ENCODE data around the gene GOLGA7B. TPM values are rescaled to one million over a fixed set of nuclear protein-coding genes. Genes with fewer than 3 reads are reported as not detected.

GOLGA7B gene
- total RNA-seq, 1 donor from 2014 or later = 0.12 TPM

GRCh38 chr10:97811958-97812357 lies 37.7 kb upstream of the GOLGA7B start:
- H3K4me3 ChIP-seq (ENCODE audit: low read depth, low read length) = no peak overlapping the region
- no peak for TF ChIP-seq CTCF (conservative IDR thresholded peaks at IDR 0.05; ENCODE audit: low read depth, low read length)
- no peak for DNase-seq (ENCODE audit: low read depth)

- no peak for DNase-seq (ENCODE audit: low read depth)
- no peak for TF ChIP-seq CTCF (conservative IDR thresholded peaks at IDR 0.05; ENCODE audit: low read depth, low read length)
- H3K4me3 ChIP-seq (ENCODE audit: low read depth, low read length) = no peak overlapping the region
Measured at GRCh38 chr10:97812696-97813095, 36.9 kb upstream of the GOLGA7B start.

- no peak for DNase-seq (ENCODE audit: low read depth)
- H3K4me3 ChIP-seq (ENCODE audit: low read depth, low read length) = no peak overlapping the region
Measured at GRCh38 chr10:97813311-97813710, 36.3 kb upstream of the GOLGA7B start.

GRCh38 chr10:97814996-97815395 lies 34.6 kb upstream of the GOLGA7B start:
- no peak for DNase-seq (ENCODE audit: low read depth)
- TF ChIP-seq CTCF (conservative IDR thresholded peaks at IDR 0.05; ENCODE audit: low read depth, low read length) = no peak

More at GRCh38 chr10:97813311-97813710, 36.3 kb upstream of the GOLGA7B start:
- TF ChIP-seq CTCF (conservative IDR thresholded peaks at IDR 0.05; ENCODE audit: low read depth, low read length) = no peak

GRCh38 chr10:97816609-97817008 lies 33.0 kb upstream of the GOLGA7B start:
- no peak for DNase-seq (ENCODE audit: low read depth)
- no peak overlapping the region for H3K4me3 ChIP-seq (ENCODE audit: low read depth, low read length)
- TF ChIP-seq CTCF (conservative IDR thresholded peaks at IDR 0.05; ENCODE audit: low read depth, low read length) = no peak

More at GRCh38 chr10:97814996-97815395, 34.6 kb upstream of the GOLGA7B start:
- no peak overlapping the region for H3K4me3 ChIP-seq (ENCODE audit: low read depth, low read length)

- TF ChIP-seq CTCF (conservative IDR thresholded peaks at IDR 0.05; ENCODE audit: low read depth, low read length) = no peak
- no peak for DNase-seq (ENCODE audit: low read depth)
- no peak overlapping the region for H3K4me3 ChIP-seq (ENCODE audit: low read depth, low read length)
Measured at GRCh38 chr10:97818572-97818971, 31.1 kb upstream of the GOLGA7B start.

GRCh38 chr10:97820096-97820704 lies 29.4 kb upstream of the GOLGA7B start:
- DNase-seq (ENCODE audit: low read depth) = no peak
- TF ChIP-seq CTCF (conservative IDR thresholded peaks at IDR 0.05; ENCODE audit: low read depth, low read length) = no peak
- no peak overlapping the region for H3K4me3 ChIP-seq (ENCODE audit: low read depth, low read length)

Data from epithelial cell of proximal tubule (primary cell).